GM20431 (cell line): ENCODE measurements around the gene MAP4K5.

Experiments
- in situ Hi-C: fragments of 300-500 bp; cut with MseI, MboI; formaldehyde crosslinking; loops from one replicate; pipeline ENCODE4 v1.15.0; 2020; ENCODE audit warnings: low sequenced_read_pairs; ENCODE audit not compliant: unreplicated experiment

MAP4K5 gene

DNA sequence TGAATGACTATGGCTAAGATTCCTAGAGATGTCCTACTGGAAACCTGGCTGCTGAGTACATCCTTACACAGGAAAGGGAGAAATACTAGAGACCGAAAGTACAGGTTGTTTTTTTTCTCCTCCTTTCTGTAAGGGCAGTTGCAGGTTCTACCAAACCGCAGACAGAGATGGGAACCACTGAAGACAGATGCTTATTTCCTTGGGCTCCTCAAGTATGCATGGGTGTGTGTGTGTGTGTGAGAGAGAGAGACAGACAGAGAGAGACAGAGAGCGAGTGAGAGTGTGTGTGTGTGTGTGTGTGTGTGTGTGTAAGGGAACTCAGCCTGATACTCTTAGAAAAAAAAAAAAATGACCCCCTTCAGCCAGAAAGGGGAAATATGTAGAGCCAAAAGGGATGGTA is 42.5 kb downstream of the MAP4K5 start:
- in situ Hi-C loops = no loop called here

- in situ Hi-C loops = no loop called here
These were observed 43.8 kb downstream of the MAP4K5 start for GRCh38 chr14:50488521-50488920.

GRCh38 chr14:50479041-50479440 is 53.3 kb downstream of the MAP4K5 start:
- in situ Hi-C loops = no loop called here

DNA sequence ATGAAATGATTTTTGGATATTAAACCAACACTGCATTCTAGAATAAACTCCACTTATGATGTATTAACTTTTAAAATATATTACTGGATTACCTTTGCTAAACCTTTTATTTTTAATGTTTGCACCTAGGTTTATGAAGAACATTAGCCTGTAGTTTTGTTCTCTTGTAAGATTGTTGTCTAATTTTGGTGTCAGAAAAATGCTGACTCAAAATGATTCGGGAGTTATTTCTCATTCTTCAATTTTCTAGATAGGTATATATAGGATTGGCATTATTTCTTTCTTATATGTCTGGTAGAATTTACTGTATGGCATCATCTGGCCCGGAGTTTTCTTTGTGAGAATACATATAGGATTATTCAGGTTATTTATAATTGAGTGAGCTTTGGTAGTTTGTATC is 54.6 kb downstream of the MAP4K5 start:
- in situ Hi-C loops = no loop called here

DNA sequence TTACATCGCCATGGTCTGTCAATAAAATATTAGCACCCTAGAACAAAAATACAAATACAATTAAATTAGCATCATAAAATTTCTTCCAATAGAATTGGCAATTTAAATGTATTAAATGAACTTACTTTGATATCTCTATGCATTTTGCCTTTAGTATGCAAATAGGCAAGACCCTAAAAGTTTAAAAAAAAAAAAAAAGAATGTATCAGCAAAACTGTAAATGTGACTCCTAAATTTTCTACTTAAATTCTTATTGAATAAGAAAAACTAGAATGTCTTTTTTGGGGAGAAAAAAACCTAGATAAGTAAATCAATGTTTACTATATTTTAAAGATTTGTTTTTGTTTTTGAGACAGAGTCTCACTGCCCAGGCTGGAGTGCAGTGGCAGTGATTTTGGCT is 56.2 kb downstream of the MAP4K5 start:
- in situ Hi-C loops = no loop called here

GRCh38 chr14:50475460-50475859 is 56.9 kb downstream of the MAP4K5 start:
- in situ Hi-C loops = no loop called here

- in situ Hi-C loops = no loop called here
These were observed 60.4 kb downstream of the MAP4K5 start for GRCh38 chr14:50471838-50472465.

GRCh38 chr14:50469982-50470381 is 62.4 kb downstream of the MAP4K5 start:
- in situ Hi-C loops = no loop called here

- in situ Hi-C loops = no loop called here
These were observed 70.3 kb downstream of the MAP4K5 start for GRCh38 chr14:50462111-50462510.

DNA sequence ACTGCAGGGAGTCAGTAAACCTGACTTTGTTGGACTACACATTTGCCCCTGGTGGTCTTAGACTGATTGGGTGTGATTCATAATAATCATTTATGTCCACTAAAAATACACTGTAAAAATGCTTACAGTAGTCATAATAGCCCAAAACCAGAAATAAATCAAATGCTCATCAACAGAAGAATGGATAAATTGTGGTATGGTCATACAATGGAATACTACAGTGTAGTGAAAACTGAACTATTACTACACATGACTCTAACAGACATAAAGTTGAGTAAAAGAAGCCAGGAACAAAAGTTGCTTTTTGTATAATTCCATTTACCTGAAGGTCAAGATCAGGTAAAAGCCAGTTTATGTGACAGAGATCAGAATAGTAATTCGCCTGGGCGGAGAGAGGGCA is 78.5 kb downstream of the MAP4K5 start:
- in situ Hi-C loops = no loop called here

DNA sequence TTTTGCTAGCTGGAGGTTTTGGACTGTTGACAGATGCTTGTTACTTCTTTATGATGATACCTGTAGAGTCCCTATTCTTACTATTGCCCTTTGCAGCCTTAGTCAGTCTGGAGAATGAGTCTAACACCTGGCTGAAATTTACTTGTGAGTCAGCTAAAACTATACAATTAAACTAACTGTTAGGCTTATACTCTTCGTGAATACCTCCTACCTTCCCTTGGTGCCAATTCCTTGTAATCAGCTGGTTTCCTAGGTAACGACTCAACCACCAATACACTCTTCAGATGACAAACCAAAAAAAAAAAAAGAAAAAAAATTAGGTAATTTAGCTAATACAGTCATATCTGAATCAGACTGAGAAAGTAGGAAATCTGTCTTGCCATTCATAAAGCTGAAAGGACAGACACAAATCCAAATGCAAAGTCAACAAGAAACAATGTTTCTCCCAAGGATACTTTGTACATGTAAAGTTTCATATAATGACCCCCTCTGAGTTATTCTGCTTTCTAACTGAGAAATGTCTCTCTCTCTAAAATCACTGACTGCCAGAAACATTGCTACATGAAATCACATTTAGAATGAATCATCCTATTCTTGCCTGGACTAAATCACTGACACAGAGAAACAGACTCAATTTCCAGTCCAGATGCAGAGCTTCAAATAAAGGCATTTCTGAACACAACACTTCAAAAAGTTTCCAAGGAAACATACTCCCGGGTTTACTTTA is 79.2 kb downstream of the MAP4K5 start:
- in situ Hi-C loops = no loop called here

DNA sequence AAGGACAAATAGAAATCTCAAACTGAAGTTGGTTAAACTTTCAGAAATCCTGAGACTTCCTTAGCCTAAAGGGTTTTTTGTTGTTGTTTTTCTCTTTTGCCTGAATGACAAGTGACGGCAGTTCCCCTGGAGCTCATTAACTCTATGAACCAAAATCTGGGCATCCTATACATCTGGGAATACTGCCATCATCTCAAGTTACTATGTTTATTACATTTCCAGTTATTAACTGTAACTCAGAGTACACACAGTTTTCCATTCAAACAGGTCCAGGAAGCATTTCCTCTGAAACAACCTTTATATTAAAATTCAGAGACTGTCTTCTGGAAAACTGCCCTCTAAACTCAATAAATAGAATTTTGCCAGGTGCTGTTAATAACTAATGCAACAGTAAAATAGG is 80.1 kb downstream of the MAP4K5 start:
- in situ Hi-C loops = no loop called here

DNA sequence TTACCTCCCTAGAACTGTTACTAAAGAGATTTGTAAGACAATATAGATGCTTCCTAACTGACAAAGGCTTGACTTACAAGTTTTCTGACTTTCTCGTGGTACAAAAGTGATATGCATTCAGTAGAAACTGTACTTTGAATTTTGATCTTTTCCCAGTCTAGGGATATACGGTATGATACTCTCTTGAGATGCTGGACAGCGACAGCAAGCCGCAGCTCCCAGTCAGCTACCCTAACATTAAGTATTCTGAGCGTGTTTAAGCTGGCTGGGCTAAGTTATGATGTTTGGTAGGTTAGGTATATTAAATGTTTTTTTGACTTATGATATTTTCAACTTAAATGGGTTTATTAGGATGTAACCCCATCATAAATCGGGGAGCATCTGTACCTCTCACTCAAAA is 80.5 kb downstream of the MAP4K5 start:
- in situ Hi-C loops = no loop called here

GRCh38 chr14:50447461-50447860 is 84.9 kb downstream of the MAP4K5 start:
- in situ Hi-C loops = no loop called here

- in situ Hi-C loops = no loop called here
These were observed 97.8 kb downstream of the MAP4K5 start for GRCh38 chr14:50434528-50434927.

- in situ Hi-C loops = no loop called here
These were observed 100.2 kb downstream of the MAP4K5 start for GRCh38 chr14:50432131-50432530.

DNA sequence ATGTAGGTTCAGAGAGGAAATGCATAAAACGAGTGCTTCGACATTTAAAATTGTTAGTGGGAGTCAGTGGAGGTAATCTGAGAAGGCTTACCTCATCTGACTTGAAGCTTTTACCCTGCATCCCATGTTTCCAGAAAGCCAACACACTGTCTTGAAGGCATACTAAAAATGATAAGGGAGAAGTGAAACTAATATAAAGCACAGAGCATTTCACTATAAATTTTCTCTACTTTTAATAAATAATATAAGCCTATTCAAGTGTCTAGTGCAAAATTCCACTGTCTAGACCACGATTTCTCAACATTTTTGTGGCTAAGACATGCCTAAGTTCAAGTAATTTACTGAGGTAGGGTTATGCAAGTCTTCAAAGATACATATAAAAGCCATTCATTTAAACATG is 106.6 kb downstream of the MAP4K5 start:
- in situ Hi-C loops = no loop called here

DNA sequence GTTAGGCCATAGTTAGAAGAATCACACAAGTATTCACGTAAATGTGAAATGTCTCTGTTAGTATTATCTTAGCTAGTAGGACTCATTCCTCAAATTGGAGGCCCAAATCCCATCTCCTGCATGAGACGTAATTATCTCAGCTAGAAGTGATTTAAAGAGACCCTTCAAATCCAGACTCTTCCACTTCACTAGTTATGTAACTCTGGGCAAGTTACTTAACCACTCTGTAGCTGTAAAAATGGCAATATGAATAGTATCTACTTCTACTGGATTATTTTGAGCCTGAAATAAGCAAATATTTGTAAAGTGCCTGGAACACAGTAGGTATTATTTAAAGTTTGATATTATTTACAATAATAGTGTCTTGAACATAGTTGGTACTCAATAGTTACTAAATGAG is 107.3 kb downstream of the MAP4K5 start:
- in situ Hi-C loops = no loop called here

GRCh38 chr14:50423529-50423928 is 108.8 kb downstream of the MAP4K5 start:
- in situ Hi-C loops = no loop called here

DNA sequence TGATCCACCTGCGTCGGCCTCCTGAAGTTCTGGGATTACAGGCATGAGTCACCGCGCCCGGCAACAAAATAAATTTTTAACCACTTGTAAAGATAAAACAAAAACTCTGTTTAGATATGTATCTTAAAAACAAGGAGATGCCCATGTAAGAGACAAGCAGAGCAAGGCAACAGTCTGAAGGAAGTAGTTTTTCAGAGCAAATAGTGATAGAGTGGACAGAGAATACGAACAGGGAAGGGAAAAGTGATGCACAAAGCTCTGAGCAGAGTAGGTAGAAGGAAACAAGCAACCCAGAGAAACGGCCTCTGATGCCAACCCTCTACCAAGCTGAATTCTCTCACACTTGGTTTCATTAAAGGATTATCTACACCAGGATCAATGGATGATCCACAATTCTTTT is 110.9 kb downstream of the MAP4K5 start:
- in situ Hi-C loops = no loop called here

GRCh38 chr14:50417853-50418252 is 114.5 kb downstream of the MAP4K5 start:
- in situ Hi-C loops = no loop called here

DNA sequence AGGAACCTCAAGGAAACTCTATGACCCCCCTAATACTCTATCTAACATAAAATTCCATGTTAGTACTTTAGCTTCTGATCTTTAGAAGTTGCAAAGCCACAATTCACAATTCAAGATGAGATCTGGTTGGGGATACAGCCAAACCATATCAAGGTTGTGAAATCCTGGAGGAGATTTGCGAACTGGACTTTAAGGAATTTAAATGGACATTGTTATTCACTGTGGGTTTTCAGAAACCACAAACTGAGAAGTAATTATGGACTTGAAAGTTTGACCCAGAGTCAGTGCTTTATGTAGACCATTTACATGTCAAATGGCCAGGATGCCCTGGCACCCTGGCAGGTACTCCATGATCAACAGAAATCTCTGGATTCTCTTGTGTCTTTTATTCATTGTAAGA is 121.4 kb downstream of the MAP4K5 start:
- in situ Hi-C loops = no loop called here
